Fibroblast of the aortic adventitia (primary cell): Measurements from ENCODE around the gene ZNF692. TPM values are rescaled to one million over a fixed set of nuclear protein-coding genes. Genes with fewer than 3 reads are reported as not detected.

Experiments
- DNase-seq: peaks from one replicate; pipeline ENCODE4 v3.0.0-alpha.2; 2010; ENCODE audit warnings: low read depth
- H3K4me3 ChIP-seq: 2 replicates; pipeline ENCODE4 v1.5.1; 2011; ENCODE audit warnings: low read depth, mild to moderate bottlenecking, control low read depth, low read length, moderate library complexity
- total RNA-seq: library from RNA; depleted of rRNA; stranded (reverse); fragments of >200 nt; gene quantifications from 2 replicates; pipeline ENCODE4 v1.2.3, GENCODE V29; 2012; ENCODE audit warnings: low replicate concordance
- TF ChIP-seq, protein P1 (sequence below): IDR thresholded peaks from 2 replicates; pipeline ENCODE4 v1.5.1; 2011; ENCODE audit warnings: mild to moderate bottlenecking, low read length, control low read depth, inconsistent platforms; ENCODE audit not compliant: insufficient read depth

The ZNF692 gene
- total RNA-seq, 1 donor: 8.9 TPM

DNA sequence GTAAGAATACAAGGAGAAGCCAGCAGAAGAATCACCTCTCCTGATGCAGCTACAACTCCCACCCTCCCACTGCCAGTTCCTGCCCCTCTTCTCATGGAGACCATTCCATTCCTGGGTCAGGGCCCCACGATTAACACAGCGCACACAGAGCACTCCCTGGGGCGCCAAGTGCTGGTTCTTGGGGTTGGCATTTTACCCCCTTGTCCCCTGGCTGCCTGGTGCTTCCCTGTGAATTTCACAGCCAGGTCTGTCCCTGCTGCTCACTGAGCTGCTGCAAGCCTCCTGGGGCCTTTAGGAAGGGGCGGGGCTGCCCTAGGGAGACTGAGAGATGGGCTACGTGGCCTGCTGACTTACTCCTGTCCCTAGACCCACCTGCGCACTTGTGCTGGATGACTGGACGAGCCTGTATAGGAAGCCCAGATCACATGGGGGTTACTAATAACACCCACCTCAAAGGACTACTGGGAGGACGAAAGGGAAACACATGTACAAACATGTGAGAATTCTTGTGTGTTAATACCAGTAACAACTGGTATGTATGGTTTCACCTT lies 16.0 kb downstream of the ZNF692 start:
- no peak overlapping the region for H3K4me3 ChIP-seq
- TF ChIP-seq, protein P1, sequence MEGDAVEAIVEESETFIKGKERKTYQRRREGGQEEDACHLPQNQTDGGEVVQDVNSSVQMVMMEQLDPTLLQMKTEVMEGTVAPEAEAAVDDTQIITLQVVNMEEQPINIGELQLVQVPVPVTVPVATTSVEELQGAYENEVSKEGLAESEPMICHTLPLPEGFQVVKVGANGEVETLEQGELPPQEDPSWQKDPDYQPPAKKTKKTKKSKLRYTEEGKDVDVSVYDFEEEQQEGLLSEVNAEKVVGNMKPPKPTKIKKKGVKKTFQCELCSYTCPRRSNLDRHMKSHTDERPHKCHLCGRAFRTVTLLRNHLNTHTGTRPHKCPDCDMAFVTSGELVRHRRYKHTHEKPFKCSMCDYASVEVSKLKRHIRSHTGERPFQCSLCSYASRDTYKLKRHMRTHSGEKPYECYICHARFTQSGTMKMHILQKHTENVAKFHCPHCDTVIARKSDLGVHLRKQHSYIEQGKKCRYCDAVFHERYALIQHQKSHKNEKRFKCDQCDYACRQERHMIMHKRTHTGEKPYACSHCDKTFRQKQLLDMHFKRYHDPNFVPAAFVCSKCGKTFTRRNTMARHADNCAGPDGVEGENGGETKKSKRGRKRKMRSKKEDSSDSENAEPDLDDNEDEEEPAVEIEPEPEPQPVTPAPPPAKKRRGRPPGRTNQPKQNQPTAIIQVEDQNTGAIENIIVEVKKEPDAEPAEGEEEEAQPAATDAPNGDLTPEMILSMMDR: no peak
- DNase-seq: no peak

DNA sequence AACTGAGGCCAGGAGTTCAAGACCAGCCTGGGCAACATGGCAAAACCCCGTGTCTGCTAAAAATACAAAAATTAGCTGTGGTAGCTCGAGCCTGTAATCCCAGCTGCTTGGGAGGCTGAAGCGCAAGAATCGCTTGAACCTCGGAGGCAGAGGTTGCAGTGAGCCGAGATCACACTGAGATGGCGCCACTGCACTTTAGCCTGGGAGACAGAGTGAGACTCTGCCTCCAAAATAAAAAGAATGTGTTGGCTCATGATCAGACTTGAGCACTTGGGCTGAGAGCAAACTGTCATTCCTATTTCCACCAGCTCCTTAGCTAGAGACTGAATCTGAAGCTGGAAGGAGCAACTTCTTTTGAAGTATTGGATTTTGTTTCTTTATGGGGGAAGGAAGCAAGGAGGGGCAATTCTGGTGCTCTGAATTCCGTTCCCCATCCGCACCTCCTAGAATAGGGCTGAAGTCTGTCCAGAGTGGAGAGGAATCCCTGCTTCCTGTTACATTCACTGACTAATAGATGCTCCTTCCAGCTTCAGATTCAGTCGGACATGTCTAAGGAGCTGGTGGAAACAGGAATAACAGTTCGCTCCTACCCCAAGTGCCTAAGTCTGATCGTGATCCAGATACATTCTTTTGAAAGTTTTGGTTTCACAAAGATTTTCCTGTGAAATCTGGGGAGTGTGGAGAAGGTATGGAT lies 17.0 kb downstream of the ZNF692 start:
- peak overlapping the region; percentile 6 for H3K4me3 ChIP-seq
- DNase-seq: peak; percentile 83
- TF ChIP-seq, protein P1: peak; percentile 76

DNA sequence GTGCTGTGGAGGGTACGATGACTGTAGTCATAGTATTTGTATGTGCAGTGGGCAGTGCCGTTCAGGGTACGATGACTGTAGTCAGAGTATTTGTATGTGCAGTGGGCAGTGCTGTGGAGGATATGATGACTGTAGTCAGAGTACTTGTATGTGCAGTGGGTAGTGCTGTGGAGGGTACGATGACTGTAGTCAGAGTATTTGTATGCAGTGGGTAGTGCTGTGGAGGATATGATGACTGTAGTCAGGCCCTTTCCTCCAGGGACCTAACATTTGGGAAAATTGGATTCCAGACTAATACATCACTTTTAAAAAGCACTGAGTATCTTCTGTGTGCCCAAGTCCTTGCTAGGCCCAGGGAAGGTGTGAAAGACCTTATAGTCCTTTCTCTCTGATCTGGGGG lies 17.9 kb downstream of the ZNF692 start:
- no peak overlapping the region for H3K4me3 ChIP-seq
- DNase-seq: no peak
- TF ChIP-seq, protein P1: no peak

DNA sequence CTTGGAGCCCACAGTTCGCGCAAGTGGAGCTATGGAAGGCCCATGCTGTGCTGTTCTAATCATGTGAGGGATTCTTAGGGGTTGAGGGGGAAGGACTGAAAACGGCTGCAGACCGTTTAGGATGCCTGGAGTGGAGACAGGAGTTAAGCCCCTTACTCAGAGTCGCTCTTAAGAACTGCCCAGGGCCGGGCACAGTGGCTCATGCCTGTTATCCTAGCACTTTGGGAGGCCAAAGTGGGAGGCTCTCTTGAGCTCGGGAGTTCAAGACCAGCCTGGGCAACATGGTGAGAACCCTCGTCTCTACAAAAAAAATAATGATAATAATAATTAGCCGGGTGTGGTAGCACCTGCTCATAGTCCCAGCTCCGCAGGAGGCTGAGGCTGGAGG lies 19.7 kb downstream of the ZNF692 start:
- DNase-seq: no peak
- TF ChIP-seq, protein P1: no peak
- peak overlapping the region; percentile 87 for H3K4me3 ChIP-seq

DNA sequence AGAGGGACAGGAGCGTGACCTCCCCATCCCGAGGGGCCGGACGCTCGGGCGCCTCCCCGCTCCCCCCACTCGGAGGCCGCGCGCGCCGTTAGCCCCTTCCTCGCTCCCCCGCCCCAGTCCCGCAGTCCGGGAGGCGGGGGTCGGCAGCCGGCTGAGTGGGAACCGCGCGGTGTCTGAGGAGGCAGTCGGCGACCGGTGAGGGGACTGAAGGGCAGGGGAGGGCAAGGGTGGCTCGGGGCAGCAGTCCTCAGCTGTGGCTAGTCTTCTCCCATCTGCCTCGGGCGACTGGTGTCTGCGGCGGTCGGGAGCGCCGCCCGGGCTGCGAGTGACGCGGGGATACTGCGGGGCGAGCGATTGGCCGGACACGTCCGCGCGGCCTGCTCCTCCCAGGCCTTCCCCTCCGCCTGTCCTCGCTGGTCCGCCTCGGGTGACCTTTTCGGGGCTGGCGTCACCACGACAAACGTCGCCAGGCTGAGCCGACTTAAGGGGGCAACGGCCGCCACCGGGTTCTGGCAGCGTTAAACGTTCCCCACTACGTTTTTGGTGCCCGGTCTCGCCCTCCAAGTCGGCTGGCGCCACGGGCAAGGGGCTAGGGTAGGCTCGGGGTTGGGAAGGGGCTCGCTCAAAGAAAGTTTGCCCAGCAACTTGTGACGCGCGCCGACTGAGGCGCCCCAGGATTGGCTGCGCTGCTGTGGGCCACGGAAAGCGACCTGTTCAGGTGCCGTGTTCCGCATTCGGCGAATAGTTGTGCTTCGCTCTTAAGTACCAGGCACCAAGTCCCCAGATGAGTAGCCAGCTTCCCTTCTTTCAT lies 20.3 kb downstream of the ZNF692 start:
- TF ChIP-seq, protein P1: no peak
- peak; percentile 81 for DNase-seq

DNA sequence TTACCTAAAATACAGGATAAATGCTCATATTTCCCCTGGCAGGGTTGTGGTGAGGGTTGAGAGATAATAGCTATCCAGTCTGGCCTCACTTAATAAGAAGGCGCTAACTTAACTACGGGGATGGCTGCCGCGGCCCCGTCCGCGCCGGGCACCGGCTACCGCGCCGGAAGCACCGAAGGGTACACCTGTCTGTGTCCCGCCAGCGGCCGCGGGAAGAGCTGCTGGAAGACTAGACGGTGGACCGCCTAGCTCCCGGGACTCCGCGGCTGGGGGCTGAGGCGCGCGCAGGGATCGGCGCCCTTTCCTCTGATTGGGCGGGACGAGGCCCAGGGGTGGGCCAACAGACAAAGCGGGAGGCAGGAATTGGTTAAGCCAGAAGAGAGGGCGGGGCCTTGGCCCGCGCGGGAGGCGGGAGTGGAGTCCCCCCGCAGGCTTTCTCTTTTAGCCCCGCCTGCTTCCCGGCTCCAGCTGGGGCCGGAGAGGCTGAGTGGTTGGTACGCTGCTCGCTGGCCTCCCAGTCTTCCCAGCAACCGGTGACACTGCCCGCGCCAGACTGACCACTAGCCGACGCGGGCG lies 21.0 kb downstream of the ZNF692 start, which contains the start of gene ZNF672:
ZNF672 (plus strand) TSS at position 444 of the 576 bp plus-strand sequence. CDS start 9,051 bp downstream, outside the sequence.
- DNase-seq: peak; percentile 95
- TF ChIP-seq, protein P1: no peak
- peak within 1 kb of the TSS; percentile 87 for H3K4me3 ChIP-seq

More for the DNA sequence above, 20.3 kb downstream of the ZNF692 start:
- peak overlapping the region; percentile 87 for H3K4me3 ChIP-seq
